ENCODE measurements around the gene ATP10A.

- TF ChIP-seq POLR2A (IDR thresholded peaks at IDR 0.05) = no peak
- no peak for TF ChIP-seq CTCF (IDR thresholded peaks at IDR 0.05)
Observed at GRCh38 chr15:25733856-25734679, 129.1 kb downstream of the ATP10A start.
